HG03025 (cell line): ENCODE data around the gene CACNA1I.

Experiments
- ATAC-seq: cut with Tn5 transposase; IDR thresholded peaks from one replicate; pipeline ENCODE4 v1.9.1; 2021; ENCODE audit warnings: mild to moderate bottlenecking, moderate library complexity; ENCODE audit not compliant: unreplicated experiment, low FRiP score

CACNA1I gene

GRCh38 chr22:39567135-39567946 is 3.2 kb upstream of the CACNA1I start:
- ATAC-seq: no peak

GRCh38 chr22:39568278-39568981 is 2.1 kb upstream of the CACNA1I start:
- no peak for ATAC-seq

GRCh38 chr22:39569066-39569465 is 1.5 kb upstream of the CACNA1I start:
- ATAC-seq: no peak

GRCh38 chr22:39570226-39570625 is 327 bp upstream of the CACNA1I start:
- ATAC-seq: no peak

- ATAC-seq: no peak
Measured at GRCh38 chr22:39571538-39571937, 985 bp downstream of the CACNA1I start.

- no peak for ATAC-seq
Measured at GRCh38 chr22:39574779-39575551, 4.4 kb downstream of the CACNA1I start.

- no peak for ATAC-seq
Measured at GRCh38 chr22:39575552-39575825, 4.9 kb downstream of the CACNA1I start.

GRCh38 chr22:39576027-39576426 is 5.5 kb downstream of the CACNA1I start:
- ATAC-seq: no peak

- ATAC-seq: no peak
Measured at GRCh38 chr22:39577366-39577765, 6.8 kb downstream of the CACNA1I start.

- ATAC-seq: no peak
Measured at GRCh38 chr22:39577900-39578299, 7.3 kb downstream of the CACNA1I start.

- no peak for ATAC-seq
Measured at GRCh38 chr22:39580006-39580441, 9.5 kb downstream of the CACNA1I start.

- no peak for ATAC-seq
Measured at GRCh38 chr22:39580795-39581194, 10.2 kb downstream of the CACNA1I start.

GRCh38 chr22:39581303-39581702 is 10.8 kb downstream of the CACNA1I start:
- ATAC-seq: no peak

GRCh38 chr22:39583066-39583667 is 12.6 kb downstream of the CACNA1I start:
- ATAC-seq: no peak

GRCh38 chr22:39589875-39590274 is 19.3 kb downstream of the CACNA1I start:
- no peak for ATAC-seq

GRCh38 chr22:39592081-39593065 is 21.8 kb downstream of the CACNA1I start:
- ATAC-seq: no peak

- ATAC-seq: no peak
Measured at GRCh38 chr22:39593066-39593930, 22.7 kb downstream of the CACNA1I start.

- ATAC-seq: no peak
Measured at GRCh38 chr22:39593931-39594285, 23.4 kb downstream of the CACNA1I start.

- no peak for ATAC-seq
Measured at GRCh38 chr22:39594411-39594810, 23.9 kb downstream of the CACNA1I start.
